ENCODE measurements around the gene EXOC6B. TPM values are rescaled to one million over a fixed set of nuclear protein-coding genes. Genes with fewer than 3 reads are reported as not detected.

The EXOC6B gene
- total and polyA plus RNA-seq, 9 of the 15 experiments (the other 6 are each of a cell fraction or from before 2014, with no cell fraction given), result 0.28 to 4.2 (median 2.0) TPM

DNA sequence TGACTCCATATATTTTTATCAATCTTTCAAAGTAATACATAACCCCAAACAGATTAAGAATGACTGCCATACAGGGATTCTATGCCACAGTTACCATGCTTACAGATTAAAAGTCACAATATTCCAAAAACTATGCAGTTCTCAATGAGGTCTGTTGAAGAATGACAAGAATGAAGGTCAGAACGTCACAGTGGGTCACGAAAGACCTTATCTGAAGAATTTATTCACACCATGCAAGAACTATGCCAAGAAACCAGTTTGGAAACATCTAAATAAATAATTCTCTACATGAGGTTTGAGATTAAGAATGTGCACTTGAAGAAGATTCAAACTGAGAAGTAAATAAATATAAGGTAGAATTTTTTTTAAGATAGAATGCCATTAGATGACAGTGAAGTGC lies 253.3 kb downstream of the EXOC6B start:
- Histone ChIP-seq H3K79me2 (ENCODE audit: control insufficient read depth, insufficient read depth, low read length) (no peaks in the 10 kb centered on the region), H4K20me1 (replicated peaks; ENCODE audit: control insufficient read depth, insufficient read depth, low read length) (no peaks in the 10 kb centered on the region), H3K4me2 (ENCODE audit: insufficient read depth, low read length) (no peak overlapping the region), H3K36me3 (ENCODE audit: control insufficient read depth, insufficient read depth, low read length) (no peaks in the 10 kb centered on the region), H3K9ac (ENCODE audit: insufficient read depth in 1 of 2, low read depth in 2 of 2, low read length in 2 of 2) (no peak overlapping the region), H3K9me1 (ENCODE audit: control insufficient read depth, insufficient read depth, low read length) (no peaks in the 10 kb centered on the region), H3K9me3 (replicated peaks; ENCODE audit: control insufficient read depth, insufficient read depth, low read depth, low read length) (no peaks in the 10 kb centered on the region), H3K4me3 (no peak overlapping the region), H3K27me3 (ENCODE audit: control insufficient read depth in 2 of 2, insufficient read depth in 2 of 2, low read length in 2 of 2) (no peaks in the 10 kb centered on the region), H2AFZ (ENCODE audit: low read depth, low read length) (no peak overlapping the region), H3K4me1 (replicated peaks in 1 of 2; ENCODE audit: control insufficient read depth in 2 of 2, insufficient read depth in 2 of 2, low read length in 2 of 2) (no peaks in the 10 kb centered on the region), H3K27ac (ENCODE audit: extremely low read depth, low read depth, low read length) (no peak overlapping the region)
- in situ Hi-C loops (cut with MboI), result no loop called here
- 24% methylated on average over 2 of the region's 2 CpGs for WGBS (ENCODE audit: insufficient coverage, low coverage, missing lambda C conversion rate)
- DNase-seq (ENCODE audit: extremely low read depth in 1 of 4, low spot score in 3 of 4) (no peak), ATAC-seq (no peak), FAIRE-seq (peak; percentile 46)
- intact Hi-C loops (cut with micrococcal nuclease), result loop anchor here (10.0 kb wide), 1 partner anchor 1028 kb away; no protein-coding TSS in a partner anchor
- POLR2A ChIA-PET, result no interaction called here
- CTCF ChIA-PET (ENCODE audit: low intra/inter-chr PET ratio), result no interaction called here
- no TSS peak for BruUV-seq (replicated peaks)
- TF ChIP-seq GTF2E2 (tag; IDR thresholded peaks at IDR 0.05) (no peak), DIDO1 (tag; IDR thresholded peaks at IDR 0.05; ENCODE audit: low read depth) (no peak), HNRNPLL (IDR thresholded peaks at IDR 0.05; ENCODE audit: low read depth, low read length, poor library complexity, severe bottlenecking) (no peak), HDAC2 (IDR thresholded peaks at IDR 0.05) (no peak), HNRNPH1 (optimal IDR thresholded peaks at IDR 0.05; ENCODE audit: low read depth, low read length) (no peak), MTF1 (CRISPR knock-in tag; IDR thresholded peaks at IDR 0.05; ENCODE audit: borderline replicate concordance) (no peak), KDM2B (CRISPR knock-in tag; IDR thresholded peaks at IDR 0.05) (no peak), SRSF9 (IDR thresholded peaks at IDR 0.05; ENCODE audit: borderline replicate concordance, low read depth, low read length) (no peak)

All from K562 (cell line).